GM12878 (cell line): Measurements from ENCODE around the gene ATN1. TPM values are rescaled to one million over a fixed set of nuclear protein-coding genes. Genes with fewer than 3 reads are reported as not detected.

Experiments used
- BCL11A ChIP-seq: IDR thresholded peaks from 2 replicates; pipeline ENCODE4 v1.6.1; 2011; ENCODE audit warnings: low read depth, low read length
- BCL3 ChIP-seq: IDR thresholded peaks from 2 replicates; pipeline ENCODE4 v1.6.1; 2011; ENCODE audit warnings: borderline replicate concordance, low read depth, mild to moderate bottlenecking, moderate library complexity, low read length; ENCODE audit not compliant: insufficient read depth, poor library complexity, severe bottlenecking
- CEBPB ChIP-seq, 2 experiments: fragments of 150-350 bp in 1 of 2; IDR thresholded peaks; 2 replicates each; pipeline ENCODE4 v1.6.1; 2012 to 2014; ENCODE audit warnings: low read depth in 2 of 2, low read length in 2 of 2, borderline replicate concordance in 1 of 2, inconsistent platforms in 1 of 2
- CHD2 ChIP-seq: IDR thresholded peaks from 2 replicates; pipeline ENCODE4 v1.6.1; 2011; ENCODE audit warnings: low read depth, low read length, improper control_type of control experiment, borderline replicate concordance
- GATAD2B ChIP-seq: fragments of 450-650 bp; conservative IDR thresholded peaks from 2 replicates; pipeline ENCODE4 v1.6.1; 2017; ENCODE audit warnings: low read depth, mild to moderate bottlenecking, moderate library complexity
- HDGF ChIP-seq: fragments of 450-650 bp; IDR thresholded peaks from 2 replicates; pipeline ENCODE4 v1.6.1; 2016; ENCODE audit warnings: antibody characterized with exemption
- NFXL1 ChIP-seq: fragments of 450-650 bp; IDR thresholded peaks from 2 replicates; pipeline ENCODE4 v1.6.1; 2017; ENCODE audit warnings: antibody characterized with exemption, mild to moderate bottlenecking, borderline replicate concordance
- NFYA ChIP-seq: IDR thresholded peaks from 2 replicates; pipeline ENCODE4 v1.6.1; 2011; ENCODE audit warnings: low read depth, mild to moderate bottlenecking, low read length, improper control_type of control experiment, borderline replicate concordance
- PRDM15 ChIP-seq: fragments of 450-650 bp; formaldehyde crosslinking; IDR thresholded peaks from 2 replicates; pipeline ENCODE4 v1.4.0; 2020; ENCODE audit warnings: mild to moderate bottlenecking, moderate library complexity
- SMC3 ChIP-seq: IDR thresholded peaks from 2 replicates; pipeline ENCODE4 v1.6.1; 2011; ENCODE audit warnings: low read length, improper control_type of control experiment, borderline replicate concordance
- STAT1 ChIP-seq: fragments of 450-650 bp; conservative IDR thresholded peaks from 2 replicates; pipeline ENCODE4 v1.6.1; 2014; ENCODE audit warnings: antibody characterized with exemption, mild to moderate bottlenecking
- ZBED1 ChIP-seq: IDR thresholded peaks from 2 replicates; pipeline ENCODE4 v1.6.1; 2016; ENCODE audit warnings: borderline replicate concordance
- ZNF24 ChIP-seq: fragments of 450-650 bp; IDR thresholded peaks from 2 replicates; pipeline ENCODE4 v1.6.1; 2017; ENCODE audit warnings: antibody characterized with exemption, mild to moderate bottlenecking
- ZNF384 ChIP-seq: IDR thresholded peaks from 2 replicates; pipeline ENCODE4 v1.6.1; 2012; ENCODE audit warnings: low read depth, mild to moderate bottlenecking, low read length, improper control_type of control experiment, borderline replicate concordance
- polyA plus RNA-seq, 11 experiments: library from polyadenylated mRNA; depleted of rRNA in 4 of 11; unstranded in 6 of 11; stranded (reverse) in 5 of 11; fragments of >200 nt; fragmentation: Nextera tagmentation in 4 of 11; fragmentation: Illumina TruSeq in 1 of 11; extraction: Ambion mirVana in 4 of 11; extraction: Trizol in 1 of 11; gene quantifications; 1 replicate in 1 of 11; 2 replicates in 10 of 11; pipeline versions ENCODE4 v1.2.1 to v1.2.3, GENCODE V29; 2011 to 2016; ENCODE audit warnings: inconsistent platforms in 2 of 11, missing spikeins in 2 of 11, low read depth in 1 of 11
- total RNA-seq, 4 experiments: library from RNA; depleted of rRNA in 3 of 4; stranded (reverse); fragments of >200 nt in 3 of 4; fragmentation: Illumina TruSeq in 1 of 4; extraction: Trizol in 1 of 4; gene quantifications; 2 replicates each; pipeline versions ENCODE4 v1.2.1 to v1.2.3, GENCODE V29; 2013 to 2021
- TF ChIP-seq, protein P1 (sequence below): IDR thresholded peaks from 2 replicates; pipeline ENCODE4 v1.6.1; 2011; ENCODE audit warnings: borderline replicate concordance, low read depth, mild to moderate bottlenecking, moderate library complexity, mixed read lengths, low read length; ENCODE audit not compliant: insufficient read depth; ENCODE audit errors: extremely low read length
- TF ChIP-seq, protein P2 (sequence below): fragments of 450-650 bp; IDR thresholded peaks from 2 replicates; pipeline ENCODE4 v1.6.1; 2017; ENCODE audit warnings: mild to moderate bottlenecking, low read depth, inconsistent platforms; ENCODE audit not compliant: poor library complexity, severe bottlenecking

The ATN1 gene
- total and polyA plus RNA-seq, 10 of the 15 experiments (the other 5 are each of a cell fraction or from before 2014, with no cell fraction given), result 0.08 to 44.5 (median 5.0) TPM

DNA sequence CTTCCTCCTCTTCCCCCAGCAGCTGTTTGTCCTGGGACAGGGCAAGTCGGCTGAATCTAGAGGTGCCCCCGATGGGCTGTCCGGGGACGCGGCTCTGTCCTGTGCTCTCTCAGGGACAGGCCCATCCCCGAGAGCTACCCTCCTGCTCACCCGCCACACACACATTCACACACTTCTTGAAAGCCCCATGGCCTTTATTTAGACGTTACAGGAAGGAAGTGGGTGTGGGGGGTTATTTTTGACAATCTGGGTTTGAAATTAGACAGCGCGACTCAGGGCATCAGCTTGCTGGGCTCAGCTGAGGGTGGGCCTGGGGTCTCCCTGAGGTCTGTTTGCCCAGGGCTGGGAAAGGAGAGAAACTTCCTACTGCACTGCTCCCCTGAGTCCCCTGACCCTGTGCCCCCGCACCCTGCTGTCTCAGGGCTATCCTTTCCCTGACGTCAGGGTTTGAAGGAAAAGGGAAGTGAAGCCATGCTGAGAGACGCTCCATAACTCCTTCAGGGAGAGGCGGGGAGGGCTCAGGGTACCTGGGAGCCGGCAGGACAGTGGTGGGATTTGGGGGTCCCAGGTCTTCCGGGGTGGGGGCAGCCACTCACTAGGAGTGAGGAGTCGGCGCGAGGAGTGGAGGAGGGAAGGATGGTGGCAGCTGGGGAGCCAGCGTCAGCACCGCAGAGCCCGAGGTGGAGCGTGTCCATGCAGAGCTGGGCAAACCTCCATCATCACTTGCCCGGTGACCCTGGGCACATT lies 31.5 kb downstream of the ATN1 start (continued):
- TF ChIP-seq CEBPB (IDR thresholded peaks at IDR 0.05; ENCODE audit: borderline replicate concordance in 1 of 2, low read depth in 2 of 2, low read length in 2 of 2) (no peak), BCL3 (peak; percentile 92), CHD2 (peak; percentile 52; the same call in 1 of the 2 replicates), GATAD2B (peak; percentile 98), SMC3 (no peak; the same call in 1 of the 2 replicates), ZBED1 (peak; percentile 98), NFXL1 (no peak), STAT1 (no peak), ZNF384 (no peak), NFYA (no peak), ZNF24 (peak; percentile 62; the same call in 1 of the 2 replicates), BCL11A (peak; percentile 91), PRDM15 (CRISPR knock-in tag) (0 out of 2 replicates have a peak, but pooled peaks have one; percentile 18), HDGF (peak; percentile 91)
- TF ChIP-seq, protein P1, sequence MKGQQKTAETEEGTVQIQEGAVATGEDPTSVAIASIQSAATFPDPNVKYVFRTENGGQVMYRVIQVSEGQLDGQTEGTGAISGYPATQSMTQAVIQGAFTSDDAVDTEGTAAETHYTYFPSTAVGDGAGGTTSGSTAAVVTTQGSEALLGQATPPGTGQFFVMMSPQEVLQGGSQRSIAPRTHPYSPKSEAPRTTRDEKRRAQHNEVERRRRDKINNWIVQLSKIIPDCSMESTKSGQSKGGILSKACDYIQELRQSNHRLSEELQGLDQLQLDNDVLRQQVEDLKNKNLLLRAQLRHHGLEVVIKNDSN, result no peak
- TF ChIP-seq, protein P2, sequence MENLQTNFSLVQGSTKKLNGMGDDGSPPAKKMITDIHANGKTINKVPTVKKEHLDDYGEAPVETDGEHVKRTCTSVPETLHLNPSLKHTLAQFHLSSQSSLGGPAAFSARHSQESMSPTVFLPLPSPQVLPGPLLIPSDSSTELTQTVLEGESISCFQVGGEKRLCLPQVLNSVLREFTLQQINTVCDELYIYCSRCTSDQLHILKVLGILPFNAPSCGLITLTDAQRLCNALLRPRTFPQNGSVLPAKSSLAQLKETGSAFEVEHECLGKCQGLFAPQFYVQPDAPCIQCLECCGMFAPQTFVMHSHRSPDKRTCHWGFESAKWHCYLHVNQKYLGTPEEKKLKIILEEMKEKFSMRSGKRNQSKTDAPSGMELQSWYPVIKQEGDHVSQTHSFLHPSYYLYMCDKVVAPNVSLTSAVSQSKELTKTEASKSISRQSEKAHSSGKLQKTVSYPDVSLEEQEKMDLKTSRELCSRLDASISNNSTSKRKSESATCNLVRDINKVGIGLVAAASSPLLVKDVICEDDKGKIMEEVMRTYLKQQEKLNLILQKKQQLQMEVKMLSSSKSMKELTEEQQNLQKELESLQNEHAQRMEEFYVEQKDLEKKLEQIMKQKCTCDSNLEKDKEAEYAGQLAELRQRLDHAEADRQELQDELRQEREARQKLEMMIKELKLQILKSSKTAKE, result peak; percentile 96
